H9 (cell line): Measurements from ENCODE around the gene IFIH1. TPM values are rescaled to one million over a fixed set of nuclear protein-coding genes. Genes with fewer than 3 reads are reported as not detected.

ENCODE experiments used
- DNase-seq: peaks from one replicate; pipeline ENCODE4 v3.0.0-alpha.2; 2017
- H2AFZ ChIP-seq: one replicate; pipeline ENCODE4 v1.6.1; 2013; ENCODE audit warnings: mild to moderate bottlenecking, low read length, control low read depth, moderate library complexity
- H2AK5ac ChIP-seq: 2 replicates; pipeline ENCODE4 v1.6.1; 2013; ENCODE audit warnings: low read length, control low read depth, mixed read lengths; ENCODE audit not compliant: insufficient read length
- H2BK120ac ChIP-seq: one replicate; pipeline ENCODE4 v1.6.1; 2013; ENCODE audit warnings: low read depth, mild to moderate bottlenecking, low read length, control low read depth, inconsistent platforms; ENCODE audit not compliant: poor library complexity, severe bottlenecking
- H2BK12ac ChIP-seq: 2 replicates; pipeline ENCODE4 v1.6.1; 2013; ENCODE audit warnings: low read length, control low read depth, mixed read lengths, low read depth; ENCODE audit not compliant: insufficient read length
- H2BK15ac ChIP-seq: 2 replicates; pipeline ENCODE4 v1.6.1; 2013; ENCODE audit warnings: low read depth, low read length, control low read depth
- H2BK20ac ChIP-seq: one replicate; pipeline ENCODE4 v1.6.1; 2013; ENCODE audit warnings: low read depth, mild to moderate bottlenecking, low read length, control low read depth, inconsistent platforms; ENCODE audit not compliant: poor library complexity, severe bottlenecking
- H2BK5ac ChIP-seq: 2 replicates; pipeline ENCODE4 v1.6.1; 2013; ENCODE audit warnings: low read length, control low read depth, mixed read lengths; ENCODE audit not compliant: insufficient read length
- H3K14ac ChIP-seq: 2 replicates; pipeline ENCODE4 v1.6.1; 2013; ENCODE audit warnings: low read length, control low read depth; ENCODE audit not compliant: insufficient read depth
- H3K18ac ChIP-seq: 2 replicates; pipeline ENCODE4 v1.6.1; 2013; ENCODE audit warnings: low read depth, mild to moderate bottlenecking, mixed read lengths, low read length, control low read depth; ENCODE audit not compliant: insufficient read length
- H3K23ac ChIP-seq: 2 replicates; pipeline ENCODE4 v1.6.1; 2013; ENCODE audit warnings: low read length, control low read depth, mixed read lengths, low read depth; ENCODE audit not compliant: insufficient read length
- H3K23me2 ChIP-seq: 2 replicates; pipeline ENCODE4 v1.6.1; 2013; ENCODE audit warnings: low read depth, mild to moderate bottlenecking, mixed read lengths, low read length, control low read depth; ENCODE audit not compliant: insufficient read length, poor library complexity, severe bottlenecking
- H3K27ac ChIP-seq: 2 replicates; pipeline ENCODE4 v1.5.1; 2013; ENCODE audit warnings: low read length, control low read depth, mixed read lengths, low read depth; ENCODE audit not compliant: insufficient read length
- H3K27me3 ChIP-seq: 2 replicates; pipeline ENCODE4 v1.6.1; 2013; ENCODE audit warnings: low read length, control low read depth, inconsistent platforms; ENCODE audit not compliant: insufficient read depth
- H3K4ac ChIP-seq: 2 replicates; pipeline ENCODE4 v1.6.1; 2013; ENCODE audit warnings: low read depth, mild to moderate bottlenecking, control low read depth, inconsistent platforms, low read length, moderate library complexity
- H3K4me1 ChIP-seq: 2 replicates; pipeline ENCODE4 v1.6.1; 2013; ENCODE audit warnings: low read length, control low read depth, inconsistent platforms; ENCODE audit not compliant: insufficient read depth
- H3K4me2 ChIP-seq: 2 replicates; pipeline ENCODE4 v1.6.1; 2013; ENCODE audit warnings: low read length, control low read depth, mixed read lengths; ENCODE audit not compliant: insufficient read length, insufficient read depth
- H3K56ac ChIP-seq: 2 replicates; pipeline ENCODE4 v1.6.1; 2013; ENCODE audit warnings: low read depth, mild to moderate bottlenecking, mixed read lengths, low read length, control low read depth; ENCODE audit not compliant: insufficient read length
- H3K79me1 ChIP-seq: 2 replicates; pipeline ENCODE4 v1.6.1; 2013; ENCODE audit warnings: low read depth, mild to moderate bottlenecking, moderate library complexity, low read length, control low read depth, inconsistent platforms; ENCODE audit not compliant: insufficient read depth, poor library complexity, severe bottlenecking
- H3K79me2 ChIP-seq: 2 replicates; pipeline ENCODE4 v1.6.1; 2013; ENCODE audit warnings: low read length, control low read depth, inconsistent platforms; ENCODE audit not compliant: insufficient read depth
- H3K9ac ChIP-seq: 2 replicates; pipeline ENCODE4 v1.6.1; 2013; ENCODE audit warnings: low read length, control low read depth, mixed read lengths; ENCODE audit not compliant: insufficient read length; ENCODE audit errors: extremely low read depth
- H3K9me3 ChIP-seq: one replicate; pipeline ENCODE4 v1.6.1; 2013; ENCODE audit warnings: low read depth, low read length, inconsistent platforms; ENCODE audit not compliant: control insufficient read depth
- H3T11ph ChIP-seq: one replicate; pipeline ENCODE4 v1.6.1; 2013; ENCODE audit warnings: mild to moderate bottlenecking, low read length, control low read depth, inconsistent platforms
- H4K20me1 ChIP-seq: one replicate; pipeline ENCODE4 v1.6.1; 2013; ENCODE audit not compliant: control insufficient read depth, insufficient read length, insufficient read depth
- H4K5ac ChIP-seq: 2 replicates; pipeline ENCODE4 v1.6.1; 2013; ENCODE audit warnings: low read depth, mild to moderate bottlenecking, mixed read lengths, low read length, control low read depth; ENCODE audit not compliant: insufficient read length
- H4K8ac ChIP-seq: replicated peaks from 2 replicates; pipeline ENCODE4 v1.6.1; 2013; ENCODE audit warnings: low read length, control low read depth, mixed read lengths, low read depth; ENCODE audit not compliant: insufficient read length
- H4K91ac ChIP-seq: 2 replicates; pipeline ENCODE4 v1.6.1; 2013; ENCODE audit warnings: low read depth, mild to moderate bottlenecking, moderate library complexity, mixed read lengths, low read length, control low read depth; ENCODE audit not compliant: insufficient read length
- H3K27ac Mint-ChIP-seq, 3 experiments: 2 replicates in 2 of 3; 3 replicates in 1 of 3; pipeline ENCODE4 v1.8.0; 2020 to 2021; ENCODE audit warnings: mixed read lengths in 3 of 3, mild to moderate bottlenecking in 1 of 3, moderate library complexity in 1 of 3
- H3K27me3 Mint-ChIP-seq: 2 replicates; pipeline ENCODE4 v1.8.0; 2021; ENCODE audit warnings: low read depth, mild to moderate bottlenecking, moderate library complexity, mixed read lengths
- H3K36me3 Mint-ChIP-seq, 3 experiments: 2 replicates in 2 of 3; 3 replicates in 1 of 3; pipeline ENCODE4 v1.8.0; 2020 to 2021; ENCODE audit warnings: low read depth in 3 of 3, mixed read lengths in 3 of 3; ENCODE audit not compliant: insufficient read depth in 1 of 3
- H3K4me1 Mint-ChIP-seq, 2 experiments: 2 replicates each; pipeline ENCODE4 v1.8.0; 2020; ENCODE audit warnings: mixed read lengths in 2 of 2
- H3K4me3 Mint-ChIP-seq, 2 experiments: 2 replicates in 1 of 2; 3 replicates in 1 of 2; pipeline ENCODE4 v1.8.0; 2020 to 2021; ENCODE audit warnings: mild to moderate bottlenecking in 2 of 2, mixed read lengths in 2 of 2, moderate library complexity in 1 of 2
- H3K9me3 Mint-ChIP-seq, 2 experiments: 2 replicates in 1 of 2; 3 replicates in 1 of 2; pipeline ENCODE4 v1.8.0; 2020; ENCODE audit warnings: mild to moderate bottlenecking in 2 of 2, mixed read lengths in 2 of 2, moderate library complexity in 1 of 2
- CTCF ChIP-seq: fragments of 200-600 bp; sonication (generic); conservative IDR thresholded peaks from 3 replicates; pipeline ENCODE4 v1.8.0; 2021; ENCODE audit warnings: antibody characterized with exemption, mild to moderate bottlenecking
- WGBS: extraction: QIAGEN DNeasy Blood & Tissue Kit; methylation state at CpG from one replicate; pipeline ENCODE4 v1.1.7; 2013; ENCODE audit warnings: missing lambda C conversion rate, low lambda C conversion rate, mixed read lengths; ENCODE audit not compliant: insufficient read length; ENCODE audit errors: extremely low coverage; 5-methylcytosine and 5-hydroxymethylcytosine counted together
- total RNA-seq: library from RNA; stranded (reverse); gene quantifications from 2 replicates; pipeline ENCODE4 v1.2.1, GENCODE V29; 2021

Gene IFIH1
- total RNA-seq, 1 experiment from 2014 or later = 0.81 TPM

- WGBS = no CpG with 5 or more reads among the region's 6 CpGs
- Histone ChIP-seq H2AFZ (no peak overlapping the region), H3K23ac (no peak overlapping the region), H3K79me2 (no peaks in the 10 kb centered on the region), H3K27ac (no peak overlapping the region), H3K18ac (no peak overlapping the region), H2AK5ac (no peak overlapping the region), H2BK5ac (no peak overlapping the region), H3K4ac (no peak overlapping the region), H3K14ac (no peak overlapping the region), H4K5ac (no peak overlapping the region), H3K79me1 (no peaks in the 10 kb centered on the region), H3K27me3 (no peaks in the 10 kb centered on the region), H3K4me1 (no peaks in the 10 kb centered on the region), H3K56ac (no peak overlapping the region), H3K9ac (no peak overlapping the region), H4K8ac (no peak overlapping the region), H3K4me2 (no peak overlapping the region), H3K9me3 (no peaks in the 10 kb centered on the region), H2BK120ac (no peak overlapping the region), H2BK20ac (no peak overlapping the region), H2BK15ac (no peak overlapping the region), H4K20me1 (no peaks in the 10 kb centered on the region), H3K23me2 (no peaks in the 10 kb centered on the region), H2BK12ac (no peak overlapping the region), H3T11ph (no peak overlapping the region), H4K91ac (no peak overlapping the region)
- Mint-ChIP-seq H3K27ac (no peak overlapping the region), H3K27me3 (no peaks in the 10 kb centered on the region), H3K36me3 (no peaks in the 10 kb centered on the region), H3K9me3 (no peaks in the 10 kb centered on the region), H3K4me1 (no peaks in the 10 kb centered on the region), H3K4me3 (no peak overlapping the region)
- no peak for DNase-seq
- TF ChIP-seq CTCF = peak; percentile 89
Observed at GRCh38 chr2:162301151-162301804, 17.2 kb downstream of the IFIH1 start.
